ENCODE measurements around the gene VAMP1. TPM values are rescaled to one million over a fixed set of nuclear protein-coding genes. Genes with fewer than 3 reads are reported as not detected.
A peak's percentile ranks its signal among the peaks of the same experiment; 100 is the strongest.

VAMP1 gene
- total RNA-seq, 1 experiment from 2014 or later: 11.2 TPM

DNA sequence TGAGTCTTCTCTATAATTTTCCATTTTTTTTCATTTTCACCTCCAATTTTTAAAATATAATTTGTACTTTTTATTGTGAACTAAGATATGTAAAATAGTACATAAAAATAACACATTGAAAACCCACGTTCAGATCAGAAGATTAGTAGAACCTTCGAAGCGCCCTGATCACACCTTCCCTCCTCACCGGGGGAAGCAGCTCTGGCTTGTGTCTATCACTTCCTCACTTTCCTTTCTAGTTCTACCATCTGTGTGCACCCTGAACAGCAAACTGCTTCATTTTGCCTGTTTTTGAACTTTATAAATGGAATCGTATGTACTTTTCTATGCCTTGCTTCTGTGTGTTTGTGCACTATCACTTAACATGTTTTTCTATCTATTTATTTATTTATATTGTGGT lies 37.5 kb downstream of the VAMP1 start:
- peaks cover 9% of the 10 kb centered on the region for H3K4me1 ChIP-seq (ENCODE audit: control insufficient read depth, insufficient read depth, low read length)
- BruUV-seq (replicated peaks): no TSS peak
- DNase-seq (ENCODE audit: low read depth, low spot score) (no peak), ATAC-seq (no peak)
- TF ChIP-seq TCF7L2 (IDR thresholded peaks at IDR 0.05; ENCODE audit: low read depth, low read length) (no peak), POLR2AphosphoS5 (IDR thresholded peaks at IDR 0.05; ENCODE audit: low read depth, low read length) (no peak), SIN3A (IDR thresholded peaks at IDR 0.05; ENCODE audit: borderline replicate concordance, insufficient read depth, low read depth, low read length) (no peak)
- TF ChIP-seq, protein P1, sequence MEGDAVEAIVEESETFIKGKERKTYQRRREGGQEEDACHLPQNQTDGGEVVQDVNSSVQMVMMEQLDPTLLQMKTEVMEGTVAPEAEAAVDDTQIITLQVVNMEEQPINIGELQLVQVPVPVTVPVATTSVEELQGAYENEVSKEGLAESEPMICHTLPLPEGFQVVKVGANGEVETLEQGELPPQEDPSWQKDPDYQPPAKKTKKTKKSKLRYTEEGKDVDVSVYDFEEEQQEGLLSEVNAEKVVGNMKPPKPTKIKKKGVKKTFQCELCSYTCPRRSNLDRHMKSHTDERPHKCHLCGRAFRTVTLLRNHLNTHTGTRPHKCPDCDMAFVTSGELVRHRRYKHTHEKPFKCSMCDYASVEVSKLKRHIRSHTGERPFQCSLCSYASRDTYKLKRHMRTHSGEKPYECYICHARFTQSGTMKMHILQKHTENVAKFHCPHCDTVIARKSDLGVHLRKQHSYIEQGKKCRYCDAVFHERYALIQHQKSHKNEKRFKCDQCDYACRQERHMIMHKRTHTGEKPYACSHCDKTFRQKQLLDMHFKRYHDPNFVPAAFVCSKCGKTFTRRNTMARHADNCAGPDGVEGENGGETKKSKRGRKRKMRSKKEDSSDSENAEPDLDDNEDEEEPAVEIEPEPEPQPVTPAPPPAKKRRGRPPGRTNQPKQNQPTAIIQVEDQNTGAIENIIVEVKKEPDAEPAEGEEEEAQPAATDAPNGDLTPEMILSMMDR (IDR thresholded peaks at IDR 0.05): no peak
- TF ChIP-seq, protein P2, sequence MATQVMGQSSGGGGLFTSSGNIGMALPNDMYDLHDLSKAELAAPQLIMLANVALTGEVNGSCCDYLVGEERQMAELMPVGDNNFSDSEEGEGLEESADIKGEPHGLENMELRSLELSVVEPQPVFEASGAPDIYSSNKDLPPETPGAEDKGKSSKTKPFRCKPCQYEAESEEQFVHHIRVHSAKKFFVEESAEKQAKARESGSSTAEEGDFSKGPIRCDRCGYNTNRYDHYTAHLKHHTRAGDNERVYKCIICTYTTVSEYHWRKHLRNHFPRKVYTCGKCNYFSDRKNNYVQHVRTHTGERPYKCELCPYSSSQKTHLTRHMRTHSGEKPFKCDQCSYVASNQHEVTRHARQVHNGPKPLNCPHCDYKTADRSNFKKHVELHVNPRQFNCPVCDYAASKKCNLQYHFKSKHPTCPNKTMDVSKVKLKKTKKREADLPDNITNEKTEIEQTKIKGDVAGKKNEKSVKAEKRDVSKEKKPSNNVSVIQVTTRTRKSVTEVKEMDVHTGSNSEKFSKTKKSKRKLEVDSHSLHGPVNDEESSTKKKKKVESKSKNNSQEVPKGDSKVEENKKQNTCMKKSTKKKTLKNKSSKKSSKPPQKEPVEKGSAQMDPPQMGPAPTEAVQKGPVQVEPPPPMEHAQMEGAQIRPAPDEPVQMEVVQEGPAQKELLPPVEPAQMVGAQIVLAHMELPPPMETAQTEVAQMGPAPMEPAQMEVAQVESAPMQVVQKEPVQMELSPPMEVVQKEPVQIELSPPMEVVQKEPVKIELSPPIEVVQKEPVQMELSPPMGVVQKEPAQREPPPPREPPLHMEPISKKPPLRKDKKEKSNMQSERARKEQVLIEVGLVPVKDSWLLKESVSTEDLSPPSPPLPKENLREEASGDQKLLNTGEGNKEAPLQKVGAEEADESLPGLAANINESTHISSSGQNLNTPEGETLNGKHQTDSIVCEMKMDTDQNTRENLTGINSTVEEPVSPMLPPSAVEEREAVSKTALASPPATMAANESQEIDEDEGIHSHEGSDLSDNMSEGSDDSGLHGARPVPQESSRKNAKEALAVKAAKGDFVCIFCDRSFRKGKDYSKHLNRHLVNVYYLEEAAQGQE (IDR thresholded peaks at IDR 0.05; ENCODE audit: insufficient read depth in 1 of 2, low read depth in 2 of 2, low read length in 1 of 2): no peak
- H3K27me3 ChIP-seq (ENCODE audit: control insufficient read depth, insufficient read depth, low read length): no peaks in the 10 kb centered on the region
- in situ Hi-C loops (cut with HindIII; ENCODE audit: low pct_unique_long_range_greater_than_20kb, low sequenced_read_pairs): no loop called here
- no peak overlapping the region for H3K27ac ChIP-seq (ENCODE audit: low read length)
- POLR2A ChIA-PET: no interaction called here
- CTCF ChIA-PET: no interaction called here
- intact Hi-C loops (cut with micrococcal nuclease; ENCODE audit: unreplicated experiment): no loop called here
- no peak overlapping the region for H3K4me3 ChIP-seq (ENCODE audit: low read depth in 2 of 2, low read length in 2 of 2)
- no peaks in the 10 kb centered on the region for H3K36me3 ChIP-seq (ENCODE audit: control insufficient read depth, insufficient read depth, low read length)
- no peaks in the 10 kb centered on the region for H3K9me3 ChIP-seq (ENCODE audit: control insufficient read depth, insufficient read depth, low read depth, low read length)

DNA sequence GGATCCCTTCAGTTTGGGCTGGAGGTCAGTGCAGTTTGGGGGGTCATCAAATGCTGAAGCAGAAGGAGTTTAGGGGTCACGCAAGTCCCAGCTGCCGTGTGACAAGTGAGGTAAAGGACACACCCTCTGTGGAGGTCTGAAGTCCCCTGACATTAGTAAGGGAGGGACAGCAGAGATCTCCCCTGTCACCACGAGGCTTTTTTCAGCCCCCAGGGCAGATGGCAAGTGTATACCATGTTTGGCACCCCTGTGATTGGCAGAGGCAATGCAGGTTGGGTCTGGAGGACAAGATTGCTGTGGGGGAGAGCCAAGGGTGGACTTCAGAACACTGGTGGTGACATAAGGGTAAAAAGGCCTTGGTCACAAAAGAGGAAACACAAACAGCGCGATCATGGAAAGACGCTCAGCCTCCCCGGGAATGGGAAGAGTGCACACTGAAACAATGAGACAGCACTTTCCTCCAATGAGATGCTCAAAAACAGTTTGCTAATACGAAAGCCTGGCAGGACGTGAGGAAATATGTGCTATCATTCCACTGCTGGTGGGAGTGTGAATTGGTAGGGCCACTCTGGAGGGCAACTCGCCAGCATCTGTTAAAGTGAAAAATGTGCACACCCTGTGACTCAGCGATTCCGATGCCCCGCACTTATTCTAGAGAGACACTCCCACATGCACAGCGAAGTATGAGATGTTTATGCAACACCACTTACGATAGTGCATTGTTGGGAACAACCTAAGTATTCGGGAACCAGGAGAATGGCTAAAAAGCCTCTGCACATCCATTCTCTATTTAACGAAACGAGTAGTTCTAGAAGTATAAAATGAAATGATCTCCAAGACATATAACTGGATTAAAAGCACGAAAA lies 40.1 kb downstream of the VAMP1 start:
- POLR2A ChIA-PET: no interaction called here
- intact Hi-C loops (cut with micrococcal nuclease; ENCODE audit: unreplicated experiment): no loop called here
- TF ChIP-seq TCF7L2 (IDR thresholded peaks at IDR 0.05; ENCODE audit: low read depth, low read length) (no peak), SIN3A (IDR thresholded peaks at IDR 0.05; ENCODE audit: borderline replicate concordance, insufficient read depth, low read depth, low read length) (no peak), POLR2AphosphoS5 (IDR thresholded peaks at IDR 0.05; ENCODE audit: low read depth, low read length) (no peak)
- TF ChIP-seq, protein P2 (IDR thresholded peaks at IDR 0.05; ENCODE audit: insufficient read depth in 1 of 2, low read depth in 2 of 2, low read length in 1 of 2): no peak
- TF ChIP-seq, protein P1 (IDR thresholded peaks at IDR 0.05): no peak

More for the DNA sequence above, 40.1 kb downstream of the VAMP1 start:
- DNase-seq (ENCODE audit: low read depth, low spot score): peak; percentile 56
- Histone ChIP-seq H3K36me3 (ENCODE audit: control insufficient read depth, insufficient read depth, low read length) (no peaks in the 10 kb centered on the region), H3K27ac (ENCODE audit: low read length) (peak overlapping the region; percentile 85), H3K9me3 (ENCODE audit: control insufficient read depth, insufficient read depth, low read depth, low read length) (no peaks in the 10 kb centered on the region), H3K4me3 (ENCODE audit: low read depth in 2 of 2, low read length in 2 of 2) (peak overlapping the region; percentile 27 to 57), H3K27me3 (ENCODE audit: control insufficient read depth, insufficient read depth, low read length) (no peaks in the 10 kb centered on the region), H3K4me1 (ENCODE audit: control insufficient read depth, insufficient read depth, low read length) (peaks cover 9% of the 10 kb centered on the region)
- in situ Hi-C loops (cut with HindIII; ENCODE audit: low pct_unique_long_range_greater_than_20kb, low sequenced_read_pairs): no loop called here
- peak; percentile 92 for ATAC-seq
- BruUV-seq (replicated peaks): no TSS peak
- CTCF ChIA-PET: no interaction called here

Measured in Panc1 (cell line).